Ovary (tissue), 3 donors: ENCODE data around the gene PSMD11.

Experiments
- POLR2A ChIP-seq: fragments of 450-650 bp; IDR thresholded peaks from one replicate; pipeline ENCODE4 v1.6.1; 2017; ENCODE audit warnings: antibody characterized with exemption, mild to moderate bottlenecking, moderate library complexity
- TF ChIP-seq, protein P1 (sequence below), 3 donors: fragments of 450-650 bp in 2 of 3; fragments of 200-600 bp in 1 of 3; IDR thresholded peaks; one replicate each; pipeline versions ENCODE4 v1.5.1 to v1.8.0; 2016 to 2022; ENCODE audit warnings: antibody characterized with exemption in 3 of 3, mild to moderate bottlenecking in 1 of 3
- donor health status: DM: no; HTN: no; CAD: no.

DNA sequence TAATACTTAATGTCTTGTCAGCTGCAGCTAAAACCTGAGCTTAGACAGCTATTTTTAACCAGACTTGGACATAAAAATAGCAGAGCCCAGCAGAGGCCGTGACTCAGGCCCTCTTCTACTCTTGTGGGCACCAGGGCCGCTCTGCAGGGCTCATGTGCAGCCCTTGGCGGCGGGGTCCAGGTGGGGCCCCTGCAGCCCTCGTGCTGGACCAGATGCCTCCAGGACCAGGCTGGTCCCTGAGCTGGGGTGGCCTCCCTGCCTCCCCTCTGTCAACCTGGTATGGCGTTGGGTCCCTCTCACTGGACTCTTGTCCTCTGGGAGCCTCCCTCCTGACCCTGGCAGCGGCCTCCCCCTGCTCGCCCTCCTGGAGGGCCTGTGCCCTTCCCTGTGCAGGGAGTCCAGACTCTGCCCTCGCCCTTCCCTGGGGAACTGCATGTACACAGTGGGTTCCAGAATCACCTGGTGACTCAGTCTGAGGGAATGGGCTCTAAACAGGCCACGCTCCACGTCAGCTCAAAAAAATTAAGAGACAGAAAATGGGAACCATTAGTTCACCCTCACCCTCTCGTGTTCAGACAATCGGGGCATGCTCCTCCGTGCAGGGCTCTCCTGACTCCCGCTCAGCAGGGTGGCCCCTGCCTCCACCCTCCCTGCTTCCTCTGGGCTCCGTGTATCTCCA lies 52.2 kb downstream of the PSMD11 start:
- TF ChIP-seq, protein P1, sequence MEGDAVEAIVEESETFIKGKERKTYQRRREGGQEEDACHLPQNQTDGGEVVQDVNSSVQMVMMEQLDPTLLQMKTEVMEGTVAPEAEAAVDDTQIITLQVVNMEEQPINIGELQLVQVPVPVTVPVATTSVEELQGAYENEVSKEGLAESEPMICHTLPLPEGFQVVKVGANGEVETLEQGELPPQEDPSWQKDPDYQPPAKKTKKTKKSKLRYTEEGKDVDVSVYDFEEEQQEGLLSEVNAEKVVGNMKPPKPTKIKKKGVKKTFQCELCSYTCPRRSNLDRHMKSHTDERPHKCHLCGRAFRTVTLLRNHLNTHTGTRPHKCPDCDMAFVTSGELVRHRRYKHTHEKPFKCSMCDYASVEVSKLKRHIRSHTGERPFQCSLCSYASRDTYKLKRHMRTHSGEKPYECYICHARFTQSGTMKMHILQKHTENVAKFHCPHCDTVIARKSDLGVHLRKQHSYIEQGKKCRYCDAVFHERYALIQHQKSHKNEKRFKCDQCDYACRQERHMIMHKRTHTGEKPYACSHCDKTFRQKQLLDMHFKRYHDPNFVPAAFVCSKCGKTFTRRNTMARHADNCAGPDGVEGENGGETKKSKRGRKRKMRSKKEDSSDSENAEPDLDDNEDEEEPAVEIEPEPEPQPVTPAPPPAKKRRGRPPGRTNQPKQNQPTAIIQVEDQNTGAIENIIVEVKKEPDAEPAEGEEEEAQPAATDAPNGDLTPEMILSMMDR (IDR thresholded peaks at IDR 0.05), result no peak
- TF ChIP-seq POLR2A, result no peak
